Keratinocyte (primary cell): ENCODE data around the gene NMRAL1. TPM values are rescaled to one million over a fixed set of nuclear protein-coding genes. Genes with fewer than 3 reads are reported as not detected.

Experiments used
- DNase-seq: peaks from one replicate; pipeline ENCODE4 v3.0.0-alpha.2; 2011; ENCODE audit warnings: low read depth, missing footprints, low spot score
- FAIRE-seq: peaks from 2 replicates; lab custom pipeline; 2011; peaks lifted over from hg19 to GRCh38; lab: Jason Lieb, UNC
- H2AFZ ChIP-seq: 2 replicates; pipeline ENCODE4 v1.6.0; 2012; ENCODE audit warnings: low read length, control low read depth, inconsistent platforms; ENCODE audit not compliant: control insufficient read depth
- H3K27ac ChIP-seq: 2 replicates; pipeline ENCODE4 v1.5.1; 2011; ENCODE audit warnings: low read length; ENCODE audit not compliant: control insufficient read depth, insufficient read depth
- H3K27me3 ChIP-seq: 3 replicates; pipeline ENCODE4 v1.6.0; 2011; ENCODE audit warnings: low read length; ENCODE audit not compliant: control insufficient read depth, insufficient read depth; ENCODE audit errors: extremely low read depth
- H3K36me3 ChIP-seq, 2 experiments: 2 replicates in 1 of 2; 3 replicates in 1 of 2; pipeline ENCODE4 v1.5.1; 2011; ENCODE audit warnings: low read length in 2 of 2, mild to moderate bottlenecking in 1 of 2; ENCODE audit not compliant: control insufficient read depth in 2 of 2, insufficient read depth in 2 of 2; ENCODE audit errors: extremely low read depth in 1 of 2
- H3K4me1 ChIP-seq: 3 replicates; pipeline ENCODE4 v1.5.1; 2011; ENCODE audit warnings: low read length; ENCODE audit not compliant: control insufficient read depth, insufficient read depth; ENCODE audit errors: extremely low read depth
- H3K4me2 ChIP-seq: 3 replicates; pipeline ENCODE4 v1.6.0; 2011; ENCODE audit warnings: low read depth, low read length; ENCODE audit not compliant: control insufficient read depth, insufficient read depth; ENCODE audit errors: extremely low read depth
- H3K4me3 ChIP-seq, 3 experiments: fragments of 200-600 bp in 1 of 3; sonication (generic) in 1 of 3; 2 replicates in 2 of 3; 3 replicates in 1 of 3; pipeline ENCODE4 v1.5.1; 2011 to 2016; ENCODE audit warnings: low read length in 3 of 3, mild to moderate bottlenecking in 3 of 3, control low read depth in 2 of 3, inconsistent platforms in 1 of 3, low read depth in 1 of 3, mixed read lengths in 1 of 3, mixed run types in 1 of 3, moderate library complexity in 1 of 3; ENCODE audit not compliant: control insufficient read depth in 2 of 3, insufficient read depth in 2 of 3; ENCODE audit errors: extremely low read depth in 1 of 3
- H3K79me2 ChIP-seq: 2 replicates; pipeline ENCODE4 v1.6.0; 2012; ENCODE audit warnings: low read length; ENCODE audit not compliant: control insufficient read depth, insufficient read depth
- H3K9ac ChIP-seq: 3 replicates; pipeline ENCODE4 v1.6.0; 2011; ENCODE audit warnings: low read length; ENCODE audit not compliant: control insufficient read depth, insufficient read depth; ENCODE audit errors: extremely low read depth
- H3K9me1 ChIP-seq: 3 replicates; pipeline ENCODE4 v1.6.0; 2011; ENCODE audit warnings: low read length; ENCODE audit not compliant: control insufficient read depth, insufficient read depth; ENCODE audit errors: extremely low read depth
- H3K9me3 ChIP-seq: 2 replicates; pipeline ENCODE4 v1.5.1; 2012; ENCODE audit warnings: low read depth, low read length; ENCODE audit not compliant: control insufficient read depth
- H4K20me1 ChIP-seq: 3 replicates; pipeline ENCODE4 v1.6.0; 2011; ENCODE audit warnings: low read length; ENCODE audit not compliant: control insufficient read depth, insufficient read depth; ENCODE audit errors: extremely low read depth
- EZH2 ChIP-seq: IDR thresholded peaks from one replicate; pipeline ENCODE4 v1.6.1; 2012; ENCODE audit warnings: inconsistent platforms, mild to moderate bottlenecking, low read length, moderate library complexity
- dilution Hi-C: fragments of 300-500 bp; cut with MboI; formaldehyde crosslinking; loops from one replicate; pipeline ENCODE4 v1.7.0; 2020; ENCODE audit warnings: low sequenced_read_pairs; ENCODE audit not compliant: extremely low pct_ligation_motif_present
- polyA plus RNA-seq, 5 experiments: library from polyadenylated mRNA; depleted of rRNA in 3 of 5; stranded (reverse) in 3 of 5; stranded (forward) in 1 of 5; unstranded in 1 of 5; fragments of >200 nt; gene quantifications; 1 replicate in 1 of 5; 2 replicates in 3 of 5; 3 replicates in 1 of 5; pipeline versions ENCODE4 v1.2.1 to v1.2.3, GENCODE V29; 2011 to 2012; ENCODE audit warnings: missing spikeins in 2 of 5, low read depth in 1 of 5, low replicate concordance in 1 of 5
- TF ChIP-seq, protein P1 (sequence below), 3 experiments: IDR thresholded peaks in 1 of 3; conservative IDR thresholded peaks in 1 of 3; optimal IDR thresholded peaks in 1 of 3; 2 replicates in 2 of 3; 3 replicates in 1 of 3; pipeline versions ENCODE3 to v1.5.1; 2011; ENCODE audit warnings: low read length in 3 of 3, mild to moderate bottlenecking in 3 of 3, moderate library complexity in 2 of 3, control low read depth in 1 of 3, inconsistent platforms in 1 of 3; ENCODE audit not compliant: insufficient read depth in 2 of 3; ENCODE audit errors: extremely low read depth in 1 of 3

Gene NMRAL1
- polyA plus RNA-seq, 1 donor (not counting 4 experiments of a cell fraction or from before 2014, with no cell fraction given): 39.5 TPM

DNA sequence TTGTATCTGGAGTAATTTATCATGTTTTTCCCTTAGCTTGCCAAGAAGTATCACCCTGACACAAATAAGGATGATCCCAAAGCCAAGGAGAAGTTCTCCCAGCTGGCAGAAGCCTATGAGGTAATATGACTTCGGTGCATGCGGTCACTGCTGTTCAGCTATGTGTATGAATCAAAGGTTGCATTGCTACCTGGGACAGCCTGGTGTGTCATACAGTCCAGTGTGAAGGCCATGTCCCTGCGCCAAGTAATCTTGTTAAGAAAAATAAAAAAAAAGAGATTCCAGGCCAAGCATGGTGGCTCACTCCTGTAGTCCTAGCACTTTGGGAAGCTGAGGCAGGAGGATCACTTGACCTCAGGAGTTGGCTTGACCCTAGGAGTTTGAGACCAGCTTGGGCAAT is 37.1 kb downstream of the NMRAL1 start:
- peaks cover 28% of the 10 kb centered on the region for H3K79me2 ChIP-seq
- peaks cover 38 to 51% of the 10 kb centered on the region in 2 experiments for H3K36me3 ChIP-seq
- no peak overlapping the region for H3K4me3 ChIP-seq
- no peak overlapping the region for H3K9ac ChIP-seq
- H3K4me1 ChIP-seq: no peaks in the 10 kb centered on the region
- FAIRE-seq (no peak), DNase-seq (no peak)
- H3K4me2 ChIP-seq: no peak overlapping the region
- dilution Hi-C loops: no loop called here
- H3K27me3 ChIP-seq: no peaks in the 10 kb centered on the region
- H4K20me1 ChIP-seq: peaks cover 4% of the 10 kb centered on the region
- TF ChIP-seq, protein P1, sequence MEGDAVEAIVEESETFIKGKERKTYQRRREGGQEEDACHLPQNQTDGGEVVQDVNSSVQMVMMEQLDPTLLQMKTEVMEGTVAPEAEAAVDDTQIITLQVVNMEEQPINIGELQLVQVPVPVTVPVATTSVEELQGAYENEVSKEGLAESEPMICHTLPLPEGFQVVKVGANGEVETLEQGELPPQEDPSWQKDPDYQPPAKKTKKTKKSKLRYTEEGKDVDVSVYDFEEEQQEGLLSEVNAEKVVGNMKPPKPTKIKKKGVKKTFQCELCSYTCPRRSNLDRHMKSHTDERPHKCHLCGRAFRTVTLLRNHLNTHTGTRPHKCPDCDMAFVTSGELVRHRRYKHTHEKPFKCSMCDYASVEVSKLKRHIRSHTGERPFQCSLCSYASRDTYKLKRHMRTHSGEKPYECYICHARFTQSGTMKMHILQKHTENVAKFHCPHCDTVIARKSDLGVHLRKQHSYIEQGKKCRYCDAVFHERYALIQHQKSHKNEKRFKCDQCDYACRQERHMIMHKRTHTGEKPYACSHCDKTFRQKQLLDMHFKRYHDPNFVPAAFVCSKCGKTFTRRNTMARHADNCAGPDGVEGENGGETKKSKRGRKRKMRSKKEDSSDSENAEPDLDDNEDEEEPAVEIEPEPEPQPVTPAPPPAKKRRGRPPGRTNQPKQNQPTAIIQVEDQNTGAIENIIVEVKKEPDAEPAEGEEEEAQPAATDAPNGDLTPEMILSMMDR (optimal IDR thresholded peaks at IDR 0.05 in 1 of 3, IDR thresholded peaks at IDR 0.05 in 1 of 3, conservative IDR thresholded peaks at IDR 0.05 in 1 of 3; ENCODE audit: extremely low read depth in 1 of 3, insufficient read depth in 2 of 3, low read length in 3 of 3): no peak
- TF ChIP-seq EZH2: no peak
- no peaks in the 10 kb centered on the region for H3K9me3 ChIP-seq
- H3K9me1 ChIP-seq: no peaks in the 10 kb centered on the region
- H2AFZ ChIP-seq: no peak overlapping the region
- H3K27ac ChIP-seq: no peak overlapping the region

DNA sequence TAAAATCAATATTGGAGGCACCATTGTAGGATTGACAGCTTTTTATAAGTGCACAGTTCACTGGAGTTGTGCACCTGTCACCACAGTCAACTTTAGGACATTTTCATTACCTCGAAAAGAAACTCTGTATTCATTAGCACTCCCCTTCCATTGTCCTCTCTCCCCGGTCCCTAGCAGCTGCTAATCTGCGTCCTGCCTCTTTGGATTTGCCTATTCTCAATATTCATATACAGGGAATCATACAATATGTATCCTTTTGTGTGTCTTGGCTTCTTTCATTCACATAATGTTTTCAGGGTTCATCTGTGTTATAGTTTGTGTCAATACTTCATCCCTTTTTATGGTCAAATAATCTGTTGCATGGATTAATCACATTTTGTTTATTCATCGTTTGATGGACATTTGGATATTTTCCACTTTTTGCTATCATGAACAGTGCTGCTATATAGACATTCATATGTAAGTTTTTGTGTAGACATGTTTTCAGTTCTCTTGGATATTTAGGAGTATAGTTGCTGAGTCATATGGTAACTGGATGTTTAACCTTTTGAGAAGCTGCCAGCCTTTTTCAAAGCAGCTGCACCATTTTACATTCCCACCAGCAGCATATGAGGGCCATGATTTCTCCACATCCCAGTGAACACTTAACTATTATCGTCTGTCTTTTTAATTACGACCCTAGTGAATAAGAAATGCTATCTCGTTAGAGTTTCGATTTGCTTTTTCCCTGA is 38.9 kb downstream of the NMRAL1 start:
- Histone ChIP-seq H3K79me2 (peaks cover 36% of the 10 kb centered on the region), H3K9ac (no peak overlapping the region), H3K4me2 (no peak overlapping the region), H4K20me1 (peaks cover 4% of the 10 kb centered on the region), H3K27ac (no peak overlapping the region), H3K4me3 (no peak overlapping the region), H3K9me3 (no peaks in the 10 kb centered on the region), H3K36me3 (peaks cover 27 to 37% of the 10 kb centered on the region in 2 experiments), H3K4me1 (no peaks in the 10 kb centered on the region), H3K27me3 (no peaks in the 10 kb centered on the region), H3K9me1 (no peaks in the 10 kb centered on the region), H2AFZ (no peak overlapping the region)
- dilution Hi-C loops: no loop called here
- TF ChIP-seq EZH2: no peak
- TF ChIP-seq, protein P1 (optimal IDR thresholded peaks at IDR 0.05 in 1 of 3, IDR thresholded peaks at IDR 0.05 in 1 of 3, conservative IDR thresholded peaks at IDR 0.05 in 1 of 3; ENCODE audit: extremely low read depth in 1 of 3, insufficient read depth in 2 of 3, low read length in 3 of 3): no peak
- no peak for DNase-seq
- FAIRE-seq: no peak
